ENCODE measurements around the gene SRCAP. TPM values are rescaled to one million over a fixed set of nuclear protein-coding genes. Genes with fewer than 3 reads are reported as not detected.
A peak's percentile ranks its signal among the peaks of the same experiment; 100 is the strongest.

SRCAP gene
- total RNA-seq, 4 donors from 2014 or later, result 32.9 to 57.7 (median 50.7) TPM

GRCh38 chr16:30656974-30657865, 41.8 kb upstream of the SRCAP start:
- TF ChIP-seq POLR2A (IDR thresholded peaks at IDR 0.05), result peak in 1 of 2 donors; percentile 20
- TF ChIP-seq CTCF (IDR thresholded peaks at IDR 0.05), result no peak
- peak; percentile 64 to 66 for DNase-seq
- Histone ChIP-seq H3K9me3 (no peaks in the 10 kb centered on the region), H3K27ac (peak overlapping the region; percentile 40 to 82 (median 64)), H3K4me3 (replicated peaks in 1 of 3) (peak overlapping the region in 1 of 3 donors; percentile 43), H3K27me3 (no peaks in the 10 kb centered on the region), H3K36me3 (peaks cover 45 to 48% of the 10 kb centered on the region in 2 donors), H3K4me1 (peaks cover 29 to 33% of the 10 kb centered on the region in 2 donors)
- intact Hi-C loops (cut with DNase I), result no loop called here
- 26 to 27% methylated on average over 31 to 32 of the region's 32 CpGs for WGBS, 2 donors

- Histone ChIP-seq H3K9me3 (no peaks in the 10 kb centered on the region), H3K4me3 (replicated peaks in 1 of 3) (peak within 1 kb of the TSS; percentile 76 to 96 (median 95)), H3K27me3 (no peaks in the 10 kb centered on the region), H3K4me1 (peaks cover 26 to 35% of the 10 kb centered on the region in 2 donors), H3K36me3 (peaks cover 46 to 50% of the 10 kb centered on the region in 2 donors), H3K27ac (peak within 1 kb of the TSS; percentile 78 to 97 (median 95))
- peak; percentile 46 to 86 for TF ChIP-seq POLR2A (IDR thresholded peaks at IDR 0.05)
- TF ChIP-seq CTCF (IDR thresholded peaks at IDR 0.05), result peak; percentile 27 to 92 (median 63)
- 0% methylated on average over 42 to 43 of the region's 86 CpGs for WGBS, 2 donors
- peak; percentile 100 for DNase-seq
- intact Hi-C loops (cut with DNase I), result no loop called here
These were observed 40.9 kb upstream of the SRCAP start, which contains the start of gene FBRS for GRCh38 chr16:30657866-30658730. TSS of gene FBRS (plus strand) at chr16:30658431. CDS start at chr16:30659519, 1,088 bp downstream.

- Histone ChIP-seq H3K27me3 (no peaks in the 10 kb centered on the region), H3K36me3 (peaks cover 42 to 53% of the 10 kb centered on the region in 2 donors), H3K27ac (peak overlapping the region; percentile 78 to 97 (median 95)), H3K4me3 (replicated peaks in 1 of 3) (peak overlapping the region; percentile 76 to 96 (median 95)), H3K9me3 (no peaks in the 10 kb centered on the region), H3K4me1 (peaks cover 26 to 35% of the 10 kb centered on the region in 2 donors)
- WGBS, 2 donors, result 0% methylated on average over 20 to 23 of the region's 64 CpGs
- TF ChIP-seq CTCF (IDR thresholded peaks at IDR 0.05) (peak in 2 of 6 experiments; percentile 23), POLR2A (IDR thresholded peaks at IDR 0.05) (peak in 1 of 2 donors; percentile 20)
- intact Hi-C loops (cut with DNase I), result no loop called here
- peak; percentile 84 to 86 for DNase-seq
These were observed 40.1 kb upstream of the SRCAP start for GRCh38 chr16:30658731-30659506.

- 1 to 2% methylated on average over 16 to 24 of the region's 84 CpGs for WGBS, 2 donors
- intact Hi-C loops (cut with DNase I), result loop anchor here (5.0 kb wide), 2 partner anchors 38 to 243 kb away; partner anchors contain the start of gene SRCAP
- TF ChIP-seq CTCF (IDR thresholded peaks at IDR 0.05), result no peak
- Histone ChIP-seq H3K4me3 (replicated peaks in 1 of 3) (peak overlapping the region; percentile 76 to 96 (median 95)), H3K9me3 (no peaks in the 10 kb centered on the region), H3K36me3 (peaks cover 43 to 52% of the 10 kb centered on the region in 2 donors), H3K27me3 (no peaks in the 10 kb centered on the region), H3K27ac (peak overlapping the region; percentile 78 to 97 (median 95)), H3K4me1 (peaks cover 26 to 35% of the 10 kb centered on the region in 2 donors)
- DNase-seq, result peak; percentile 16 to 23
These were observed 39.2 kb upstream of the SRCAP start for GRCh38 chr16:30659507-30660423.
